Measurements from ENCODE around the gene FERMT1.
"Not testable (repeated sequence)": the region's sequence is repeated elsewhere in the genome, so short reads cannot be mapped to it uniquely, and the experiment has no call there.

The FERMT1 gene

GRCh38 chr20:6116758-6117157, 6.1 kb downstream of the FERMT1 start:
- no peak for DNase-seq (ENCODE audit: low read depth in 2 of 2)

- DNase-seq (ENCODE audit: low read depth in 2 of 2) = no peak
These were observed 7.5 kb downstream of the FERMT1 start for GRCh38 chr20:6115221-6115895.

GRCh38 chr20:6114696-6115095, 8.1 kb downstream of the FERMT1 start:
- DNase-seq (ENCODE audit: low read depth in 2 of 2) = no peak

GRCh38 chr20:6113951-6114350, 8.9 kb downstream of the FERMT1 start:
- no peak for DNase-seq (ENCODE audit: low read depth in 2 of 2)

- DNase-seq (ENCODE audit: low read depth in 2 of 2) = not testable (repeated sequence)
These were observed 9.9 kb downstream of the FERMT1 start for GRCh38 chr20:6112965-6113364.

- DNase-seq (ENCODE audit: low read depth in 2 of 2) = no peak
These were observed 14.5 kb downstream of the FERMT1 start for GRCh38 chr20:6108330-6108729.

GRCh38 chr20:6104493-6105188, 18.2 kb downstream of the FERMT1 start:
- DNase-seq (ENCODE audit: low read depth in 2 of 2) = no peak

- no peak for DNase-seq (ENCODE audit: low read depth in 2 of 2)
These were observed 19.5 kb downstream of the FERMT1 start for GRCh38 chr20:6103301-6103700.

- DNase-seq (ENCODE audit: low read depth in 2 of 2) = no peak
These were observed 21.5 kb downstream of the FERMT1 start for GRCh38 chr20:6101346-6101745.

GRCh38 chr20:6100246-6100645, 22.6 kb downstream of the FERMT1 start:
- DNase-seq (ENCODE audit: low read depth in 2 of 2) = no peak

- DNase-seq (ENCODE audit: low read depth in 2 of 2) = no peak
These were observed 23.0 kb downstream of the FERMT1 start for GRCh38 chr20:6099819-6100218.

GRCh38 chr20:6095409-6095808, 27.4 kb downstream of the FERMT1 start:
- no peak for DNase-seq (ENCODE audit: low read depth in 2 of 2)

GRCh38 chr20:6094565-6094964, 28.3 kb downstream of the FERMT1 start:
- DNase-seq (ENCODE audit: low read depth in 2 of 2) = no peak

GRCh38 chr20:6094063-6094462, 28.8 kb downstream of the FERMT1 start:
- DNase-seq (ENCODE audit: low read depth in 2 of 2) = no peak

- DNase-seq (ENCODE audit: low read depth in 2 of 2) = no peak
These were observed 31.2 kb downstream of the FERMT1 start for GRCh38 chr20:6091661-6092060.

- no peak for DNase-seq (ENCODE audit: low read depth in 2 of 2)
These were observed 36.0 kb downstream of the FERMT1 start for GRCh38 chr20:6086868-6087267.

GRCh38 chr20:6083926-6084325, 38.9 kb downstream of the FERMT1 start:
- no peak for DNase-seq (ENCODE audit: low read depth in 2 of 2)

GRCh38 chr20:6081236-6081635, 41.6 kb downstream of the FERMT1 start:
- DNase-seq (ENCODE audit: low read depth in 2 of 2) = no peak

GRCh38 chr20:6079016-6079415, 43.8 kb downstream of the FERMT1 start:
- no peak for DNase-seq (ENCODE audit: low read depth in 2 of 2)

GRCh38 chr20:6075428-6076219, 47.2 kb downstream of the FERMT1 start:
- DNase-seq (ENCODE audit: low read depth in 2 of 2) = no peak

GRCh38 chr20:6074784-6075183, 48.0 kb downstream of the FERMT1 start:
- DNase-seq (ENCODE audit: low read depth in 2 of 2) = no peak

- no peak for DNase-seq (ENCODE audit: low read depth in 2 of 2)
These were observed 48.7 kb downstream of the FERMT1 start for GRCh38 chr20:6074145-6074561.

Measured in stimulated activated CD8-positive, alpha-beta memory T cell treated with anti-CD3 and anti-CD28 coated beads, Interleukin-7, amount 100 ng/mL, for 1 hour (primary cell).